Spleen (tissue), 7 donors: ENCODE data around the gene ATF5.

Experiments
- POLR2A ChIP-seq, 3 donors: fragments of 450-650 bp; IDR thresholded peaks; one replicate each; pipeline ENCODE4 v1.5.1; 2017; ENCODE audit warnings: antibody characterized with exemption in 3 of 3, mild to moderate bottlenecking in 1 of 3
- TF ChIP-seq, protein P1 (sequence below), 11 experiments: fragments of 200-600 bp in 7 of 11; fragments of 450-650 bp in 4 of 11; sonication (generic) in 4 of 11; IDR thresholded peaks in 8 of 11; conservative IDR thresholded peaks in 3 of 11; 1 replicate in 7 of 11; 2 replicates in 4 of 11; pipeline versions ENCODE4 v1.4.0 to v1.8.0; 2016 to 2021; ENCODE audit warnings: antibody characterized with exemption in 11 of 11, inconsistent platforms in 4 of 11, mild to moderate bottlenecking in 1 of 11
- donor health status: DM: no; HTN: no; CAD: no; lungs with moderate emphysema.
- donor health status: DM: no; HTN: no; CAD: no.
- donor health status: DM: no; HTN: no; CAD: no.

DNA sequence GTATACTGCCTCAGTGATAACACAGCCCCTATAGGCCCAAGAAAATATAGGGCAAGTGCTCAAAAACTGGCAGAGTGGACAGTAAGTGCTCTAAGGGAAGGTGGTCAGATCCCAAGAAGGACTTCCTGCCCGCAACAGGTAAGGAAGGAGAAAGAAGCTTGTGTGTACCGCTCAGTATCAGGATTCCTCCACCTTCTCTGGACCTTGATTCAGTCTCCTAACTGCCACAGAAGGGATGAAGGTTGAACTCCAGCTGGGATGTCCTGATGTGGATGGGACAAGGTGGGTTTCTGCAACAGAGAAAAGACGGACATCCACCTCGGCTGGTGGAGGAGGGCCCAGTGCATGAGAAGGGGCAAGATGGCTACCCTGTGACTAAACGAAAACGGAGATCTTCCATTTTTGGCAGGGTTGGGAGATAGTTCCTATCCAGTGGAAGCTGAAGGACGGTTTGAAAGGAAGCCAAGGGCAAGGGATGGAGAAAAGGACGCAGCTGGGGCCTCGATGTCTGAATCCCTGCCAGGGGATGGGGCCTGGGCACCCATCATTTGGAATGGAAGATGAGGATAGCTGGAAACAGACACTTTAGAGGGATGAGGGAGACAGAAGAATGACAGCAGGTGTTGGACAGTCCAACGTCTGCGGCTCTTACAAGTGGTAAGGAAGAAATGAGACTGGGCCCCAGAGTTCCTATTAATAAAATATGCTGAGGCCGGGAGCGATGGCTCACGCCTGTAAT is 1.3 kb upstream of the ATF5 start:
- no peak for TF ChIP-seq POLR2A (IDR thresholded peaks at IDR 0.05)
- TF ChIP-seq, protein P1, sequence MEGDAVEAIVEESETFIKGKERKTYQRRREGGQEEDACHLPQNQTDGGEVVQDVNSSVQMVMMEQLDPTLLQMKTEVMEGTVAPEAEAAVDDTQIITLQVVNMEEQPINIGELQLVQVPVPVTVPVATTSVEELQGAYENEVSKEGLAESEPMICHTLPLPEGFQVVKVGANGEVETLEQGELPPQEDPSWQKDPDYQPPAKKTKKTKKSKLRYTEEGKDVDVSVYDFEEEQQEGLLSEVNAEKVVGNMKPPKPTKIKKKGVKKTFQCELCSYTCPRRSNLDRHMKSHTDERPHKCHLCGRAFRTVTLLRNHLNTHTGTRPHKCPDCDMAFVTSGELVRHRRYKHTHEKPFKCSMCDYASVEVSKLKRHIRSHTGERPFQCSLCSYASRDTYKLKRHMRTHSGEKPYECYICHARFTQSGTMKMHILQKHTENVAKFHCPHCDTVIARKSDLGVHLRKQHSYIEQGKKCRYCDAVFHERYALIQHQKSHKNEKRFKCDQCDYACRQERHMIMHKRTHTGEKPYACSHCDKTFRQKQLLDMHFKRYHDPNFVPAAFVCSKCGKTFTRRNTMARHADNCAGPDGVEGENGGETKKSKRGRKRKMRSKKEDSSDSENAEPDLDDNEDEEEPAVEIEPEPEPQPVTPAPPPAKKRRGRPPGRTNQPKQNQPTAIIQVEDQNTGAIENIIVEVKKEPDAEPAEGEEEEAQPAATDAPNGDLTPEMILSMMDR (IDR thresholded peaks at IDR 0.05 in 8 of 11, conservative IDR thresholded peaks at IDR 0.05 in 3 of 11), result peak in 1 of 11 experiments; percentile 6
